GM19468 (cell line): ENCODE results near the gene ZNF266.

Experiments used
- ATAC-seq: cut with Tn5 transposase; IDR thresholded peaks from one replicate; pipeline ENCODE4 v1.9.1; 2021; ENCODE audit warnings: mild to moderate bottlenecking, moderate library complexity, moderate number of reproducible peaks; ENCODE audit not compliant: unreplicated experiment; ENCODE audit errors: extremely low read depth

Gene ZNF266

GRCh38 chr19:9435279-9436268 lies at the start of gene ZNF266:
TSS of gene ZNF266 (minus strand) at chr19:9435573. CDS start at chr19:9420089, 15,484 bp downstream.
- ATAC-seq, result peak; percentile 81

GRCh38 chr19:9485140-9485539 lies 49.8 kb upstream of the ZNF266 start:
- ATAC-seq, result no peak

DNA sequence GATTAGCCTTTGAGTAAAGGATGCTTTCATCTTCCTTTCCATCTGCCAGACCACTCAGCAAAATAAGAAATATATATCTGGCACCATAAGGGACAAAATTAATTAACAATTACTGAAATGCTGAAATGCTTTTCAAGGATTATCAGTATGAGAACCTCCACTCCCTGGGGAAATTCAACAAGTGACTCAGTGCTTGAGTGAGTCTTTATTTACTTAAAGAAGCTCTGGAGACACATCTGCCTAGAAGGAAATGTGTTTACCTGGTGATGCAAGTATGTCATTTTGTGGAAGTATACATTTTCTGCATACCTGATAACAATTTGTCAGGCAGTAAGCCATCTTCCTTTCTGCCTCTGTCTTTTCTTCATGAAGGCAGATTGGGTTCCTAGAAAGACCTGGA lies 39.6 kb upstream of the ZNF266 start:
- no peak for ATAC-seq

GRCh38 chr19:9467161-9467560 lies 31.8 kb upstream of the ZNF266 start:
- no peak for ATAC-seq

GRCh38 chr19:9461938-9462337 lies 26.6 kb upstream of the ZNF266 start:
- no peak for ATAC-seq

DNA sequence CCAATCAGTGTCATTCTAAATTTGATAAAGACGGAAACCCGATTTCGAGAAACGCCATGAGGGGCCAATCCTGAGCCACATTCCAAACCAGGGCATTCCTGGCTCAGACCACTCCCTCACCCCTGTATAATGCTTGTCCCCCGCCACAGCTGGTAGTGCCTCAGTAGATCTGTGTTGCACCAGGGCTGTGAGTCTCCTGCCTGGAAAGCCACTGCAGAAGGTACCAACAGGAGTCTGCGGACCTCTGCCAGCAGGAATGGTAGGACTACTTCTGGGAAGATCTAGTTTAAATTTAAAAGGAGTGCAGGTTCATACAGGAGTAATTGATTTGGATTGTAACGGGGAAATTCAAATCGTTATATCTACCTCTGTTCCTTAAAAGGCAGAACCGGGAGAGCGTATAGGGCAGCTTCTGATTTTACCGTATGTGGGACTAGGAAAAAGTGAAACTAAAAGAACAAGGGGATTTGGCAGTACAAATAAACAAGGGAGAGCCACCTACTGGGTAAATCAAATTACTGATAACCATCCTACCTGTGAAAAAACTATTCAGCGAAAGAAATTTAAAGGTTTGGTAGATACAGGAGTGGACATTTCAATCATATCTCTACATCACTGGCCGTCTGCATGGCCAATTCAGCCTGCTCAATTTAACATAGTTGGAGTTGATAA lies 20.8 kb upstream of the ZNF266 start:
- no peak for ATAC-seq

DNA sequence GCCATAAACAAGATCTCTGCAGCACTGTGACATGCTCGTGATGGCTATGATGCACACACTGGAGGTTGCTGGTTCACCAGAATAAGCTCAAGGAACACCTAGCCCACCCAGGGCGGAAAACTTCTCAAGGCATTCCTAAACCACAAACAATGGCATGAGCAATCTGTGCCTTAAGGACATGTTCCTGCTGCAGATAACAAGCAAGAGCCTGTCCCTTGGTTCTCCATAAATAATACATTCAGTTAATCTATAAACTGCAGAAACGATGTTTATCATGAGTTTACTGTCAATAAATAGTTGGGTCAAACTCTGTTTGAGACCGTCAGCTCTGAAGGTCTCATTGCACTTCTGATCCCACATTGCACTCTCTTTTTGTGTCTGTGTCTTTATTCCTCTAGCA lies 18.6 kb upstream of the ZNF266 start:
- ATAC-seq, result no peak

DNA sequence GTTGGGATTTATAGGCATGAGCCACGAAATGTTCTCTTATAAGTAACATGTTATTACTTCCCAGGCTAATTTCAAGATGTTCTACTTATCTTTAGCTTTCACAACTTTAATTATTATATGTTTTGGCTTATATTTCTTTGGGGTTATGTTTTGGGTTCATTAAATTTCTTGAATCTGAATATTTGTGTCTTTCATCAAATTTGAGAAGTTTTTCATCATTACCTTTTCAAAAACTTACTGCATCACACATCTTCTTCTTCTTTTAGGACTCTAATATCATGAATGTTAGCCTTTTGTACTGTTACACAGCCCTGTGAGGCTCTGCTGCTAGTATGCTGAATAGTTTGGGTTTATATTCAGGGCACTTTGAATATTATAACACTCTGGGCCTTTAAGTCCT lies 9.7 kb upstream of the ZNF266 start:
- ATAC-seq, result no peak

DNA sequence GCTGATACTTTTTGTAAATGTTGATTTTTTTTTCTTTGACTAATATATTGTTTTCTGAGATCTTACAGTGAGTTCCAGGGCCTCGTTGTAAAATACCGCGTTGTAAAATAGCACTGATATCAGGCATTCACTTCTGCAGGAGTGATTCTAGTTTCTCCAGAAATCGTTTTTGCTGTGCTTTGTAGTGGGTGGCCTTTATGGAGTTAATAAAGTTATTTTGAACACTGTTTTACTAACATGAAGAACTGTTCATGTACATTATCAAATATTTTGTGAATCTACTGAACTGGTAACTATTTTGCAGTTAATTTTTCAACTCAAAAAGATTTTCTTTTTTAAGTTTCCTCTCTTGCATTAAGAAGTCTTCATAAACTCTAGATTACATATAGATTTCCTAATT lies 985 bp upstream of the ZNF266 start:
- ATAC-seq, result no peak

DNA sequence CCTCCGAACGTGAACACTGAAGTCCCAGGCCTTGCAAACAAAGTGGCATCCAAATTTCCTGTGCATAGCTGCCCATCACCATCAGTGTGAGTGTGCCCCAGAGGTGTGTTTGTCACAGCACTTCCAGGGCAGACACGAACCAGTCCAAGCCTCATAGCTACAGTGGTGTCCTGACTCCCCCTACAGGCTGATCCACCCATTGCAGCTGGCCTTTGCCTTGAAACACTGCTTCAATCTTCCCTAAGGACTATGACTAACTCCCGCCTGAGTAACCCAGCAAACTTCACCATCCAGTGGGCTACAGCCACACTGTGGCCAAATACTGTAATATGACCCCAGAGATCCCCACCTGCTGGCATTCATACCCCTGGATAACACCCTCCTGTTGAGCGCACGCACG lies 3.9 kb downstream of the ZNF266 start:
- no peak for ATAC-seq

DNA sequence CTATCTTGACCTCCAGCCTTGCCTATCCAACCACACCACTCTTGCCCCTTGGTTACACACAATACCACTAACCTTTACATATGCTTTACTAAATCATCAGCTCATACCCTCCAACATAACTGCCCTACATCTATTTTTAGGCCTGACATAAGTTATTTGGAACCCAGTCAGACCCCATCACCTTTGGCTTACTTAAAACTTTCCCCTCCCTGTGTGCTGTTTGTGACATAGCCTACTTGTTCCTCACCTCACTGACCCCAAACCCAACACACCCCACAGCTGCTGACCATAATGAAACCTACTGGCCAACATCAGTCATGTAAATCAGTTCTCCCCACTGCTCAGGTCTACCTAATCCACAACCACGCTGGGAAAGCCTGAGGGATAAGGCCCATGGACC lies 4.9 kb downstream of the ZNF266 start:
- ATAC-seq, result no peak

- no peak for ATAC-seq
Observed at GRCh38 chr19:9427941-9428340, 7.4 kb downstream of the ZNF266 start.

- no peak for ATAC-seq
Observed at GRCh38 chr19:9413240-9413954, 22.0 kb downstream of the ZNF266 start.

DNA sequence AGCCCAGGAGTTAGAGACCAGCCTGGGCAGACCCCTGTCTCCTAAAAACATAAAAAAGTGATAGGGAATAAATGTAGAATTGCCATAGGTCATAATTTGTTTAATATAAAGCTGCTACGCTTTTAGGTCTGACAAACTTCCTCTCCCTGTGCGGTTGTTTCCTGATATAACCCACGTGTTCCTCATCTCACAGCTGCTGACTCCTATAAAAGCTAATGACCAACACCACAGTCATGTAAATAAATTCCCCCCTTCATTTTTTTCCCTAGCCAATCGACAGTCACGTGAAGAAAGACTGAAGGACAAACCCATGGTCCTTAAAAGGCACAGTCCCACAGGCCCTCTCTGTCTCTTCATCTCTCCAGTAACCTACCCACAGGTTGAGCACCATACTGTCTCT lies 27.5 kb downstream of the ZNF266 start:
- ATAC-seq, result no peak

DNA sequence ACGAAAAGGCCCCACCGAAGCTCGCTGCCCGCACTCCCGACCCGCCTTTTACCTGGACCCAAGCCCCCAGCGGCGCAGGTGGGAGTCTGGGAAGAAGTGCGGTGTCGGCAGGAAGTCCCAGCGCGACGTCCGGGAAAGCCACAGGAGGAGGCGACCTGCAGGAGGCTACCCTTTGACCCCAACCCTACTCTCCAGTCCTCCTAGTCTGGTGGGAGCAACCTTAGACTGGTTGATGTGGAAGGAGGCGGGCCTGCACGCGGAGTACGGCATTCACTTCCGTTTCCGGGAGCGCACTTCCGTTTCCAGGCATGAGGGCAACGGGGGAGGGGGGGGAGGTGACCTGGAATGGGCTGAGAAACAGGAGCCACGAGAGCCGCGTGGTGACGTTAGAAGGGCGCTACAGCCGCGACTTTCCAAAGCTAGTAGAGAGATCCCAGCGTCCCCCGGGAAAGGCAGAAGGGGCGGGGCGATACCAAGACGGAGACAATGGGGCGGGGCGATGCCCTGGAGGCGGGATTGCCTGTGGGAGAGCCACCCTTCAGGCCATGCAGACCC lies 28.5 kb downstream of the ZNF266 start:
- no peak for ATAC-seq

DNA sequence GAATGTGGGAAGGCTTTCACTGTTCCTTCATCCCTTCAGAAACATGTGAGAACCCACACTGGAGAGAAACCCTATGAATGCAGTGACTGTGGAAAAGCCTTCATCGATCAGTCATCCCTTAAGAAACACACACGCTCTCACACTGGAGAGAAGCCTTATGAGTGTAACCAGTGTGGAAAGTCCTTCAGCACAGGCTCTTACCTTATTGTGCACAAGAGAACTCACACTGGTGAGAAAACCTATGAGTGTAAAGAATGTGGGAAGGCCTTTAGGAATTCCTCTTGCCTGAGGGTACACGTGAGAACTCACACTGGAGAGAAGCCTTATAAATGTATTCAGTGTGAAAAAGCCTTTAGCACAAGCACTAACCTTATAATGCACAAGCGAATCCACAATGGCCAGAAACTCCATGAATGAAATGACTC lies 54.0 kb downstream of the ZNF266 start:
- ATAC-seq, result no peak

DNA sequence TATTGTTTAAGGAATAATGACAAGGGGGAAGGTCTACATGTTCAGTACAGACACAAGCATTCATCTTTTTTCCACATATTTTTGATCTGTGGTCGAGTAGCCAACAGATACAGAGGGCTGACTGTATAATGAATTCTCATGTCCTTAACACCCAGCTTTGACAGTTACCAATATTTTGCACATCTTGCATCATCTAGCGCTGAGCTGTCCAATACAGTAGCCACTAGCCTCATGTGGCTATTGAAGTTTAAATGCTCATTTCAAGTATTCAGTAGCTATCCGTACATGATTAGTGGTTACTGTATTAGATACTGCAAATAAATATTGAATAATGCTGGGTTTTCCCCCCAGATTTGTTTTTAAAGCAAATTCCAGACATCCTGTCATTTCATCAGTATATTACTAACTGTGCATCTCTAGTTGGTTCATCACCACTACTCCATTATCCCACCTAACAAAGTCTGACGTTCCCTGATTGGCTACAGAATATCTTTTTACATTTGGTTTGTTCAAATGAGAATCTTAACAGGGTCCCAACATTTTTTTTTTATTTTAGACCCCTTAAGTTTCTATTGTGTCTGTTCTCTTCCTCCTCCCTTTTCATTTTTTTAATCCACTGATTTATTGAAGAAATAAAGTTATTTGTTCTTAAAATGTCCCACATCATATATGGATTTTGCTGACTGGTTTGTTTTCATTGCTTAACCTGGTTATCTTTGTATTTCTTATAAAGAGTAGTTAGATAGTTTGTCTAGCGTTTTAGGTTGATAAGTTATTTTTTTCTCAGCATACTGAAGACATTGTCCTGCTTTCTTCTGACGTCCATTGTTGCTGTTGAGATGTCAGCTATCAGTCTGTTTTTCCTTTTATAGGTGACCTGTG lies 64.4 kb downstream of the ZNF266 start:
- no peak for ATAC-seq

DNA sequence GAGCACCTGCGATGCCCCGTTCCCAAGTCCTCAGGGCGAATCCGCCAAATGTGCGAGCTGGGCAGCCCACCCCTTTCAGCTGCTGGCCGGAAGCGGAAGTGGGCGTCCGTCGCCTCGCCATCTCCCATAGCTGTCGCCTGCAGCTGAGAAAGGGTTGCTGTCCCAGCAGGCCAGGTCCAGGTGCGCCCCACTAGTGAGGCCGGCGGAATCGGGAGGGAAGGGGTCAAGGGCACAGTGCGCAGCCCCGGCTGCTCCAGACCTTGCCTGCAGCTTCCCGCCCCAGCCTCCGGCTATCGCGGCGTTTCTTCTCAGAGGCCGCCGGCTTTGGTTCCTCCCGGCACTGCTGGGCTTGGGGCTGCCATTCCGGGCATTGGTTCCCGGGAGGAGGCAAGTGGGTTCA lies 72.5 kb downstream of the ZNF266 start, which contains the start of gene ZNF177:
ZNF177 (plus strand) TSS at position 109 of the 400 bp plus-strand sequence. CDS start 15,299 bp downstream, outside the sequence.
- ATAC-seq, result no peak
